ENCODE results near the gene DIRAS3.

Gene DIRAS3

GRCh38 chr1:67997746-67998145 is 52.7 kb downstream of the DIRAS3 start:
- H3K9me3 Mint-ChIP-seq = peaks cover 20% of the 10 kb centered on the region
- no peak overlapping the region for H3K4me3 Mint-ChIP-seq
- no peak for ATAC-seq
- no peak overlapping the region for H3K27ac Mint-ChIP-seq
- DNase-seq (ENCODE audit: low spot score in 2 of 2) = no peak
- no peaks in the 10 kb centered on the region for H3K36me3 Mint-ChIP-seq
- H3K4me1 Mint-ChIP-seq = no peaks in the 10 kb centered on the region

Measured in stimulated activated effector memory CD8-positive, alpha-beta T cell treated with anti-CD3 and anti-CD28 coated beads, Interleukin-12 subunit alpha, Interleukin-12 subunit beta, amount 100 ng/mL, for 72 hours (primary cell).